NCI-H2171 (cell line): ENCODE data around the gene TTC28.

Source experiments
- DNase-seq: peaks from one replicate; lab custom pipeline; 2025; lab: John Stamatoyannopoulos, UW

TTC28 gene

GRCh38 chr22:28440592-28441390, 238.8 kb downstream of the TTC28 start:
- no peak for DNase-seq

DNA sequence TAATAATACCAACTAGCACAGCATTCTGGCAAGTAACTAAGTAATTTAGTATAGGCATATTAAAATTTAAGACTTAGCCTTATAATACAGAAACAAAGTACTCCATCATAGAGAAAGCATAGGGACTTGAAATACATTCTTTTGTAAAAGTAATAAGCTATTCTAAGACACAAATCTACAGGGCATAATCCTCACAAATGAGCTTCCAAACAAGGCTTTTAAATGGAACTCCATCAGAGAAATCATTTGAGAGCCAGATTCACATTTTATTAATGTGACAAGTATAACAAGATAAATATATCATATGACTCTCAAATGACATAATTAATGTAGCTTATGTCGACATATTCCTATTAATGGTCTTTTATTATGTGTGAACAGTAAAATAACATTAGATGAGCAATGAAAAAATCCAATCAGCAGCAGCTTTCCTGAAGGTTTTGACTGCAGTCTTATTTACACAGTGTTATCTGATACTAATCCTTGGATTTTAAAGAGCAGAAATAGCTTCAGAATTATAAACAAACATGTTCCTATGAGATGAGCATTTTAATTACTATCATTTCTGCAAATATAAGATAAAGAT, 241.4 kb downstream of the TTC28 start:
- DNase-seq, result peak; percentile 46

GRCh38 chr22:28435982-28436381, 243.7 kb downstream of the TTC28 start:
- DNase-seq, result no peak

DNA sequence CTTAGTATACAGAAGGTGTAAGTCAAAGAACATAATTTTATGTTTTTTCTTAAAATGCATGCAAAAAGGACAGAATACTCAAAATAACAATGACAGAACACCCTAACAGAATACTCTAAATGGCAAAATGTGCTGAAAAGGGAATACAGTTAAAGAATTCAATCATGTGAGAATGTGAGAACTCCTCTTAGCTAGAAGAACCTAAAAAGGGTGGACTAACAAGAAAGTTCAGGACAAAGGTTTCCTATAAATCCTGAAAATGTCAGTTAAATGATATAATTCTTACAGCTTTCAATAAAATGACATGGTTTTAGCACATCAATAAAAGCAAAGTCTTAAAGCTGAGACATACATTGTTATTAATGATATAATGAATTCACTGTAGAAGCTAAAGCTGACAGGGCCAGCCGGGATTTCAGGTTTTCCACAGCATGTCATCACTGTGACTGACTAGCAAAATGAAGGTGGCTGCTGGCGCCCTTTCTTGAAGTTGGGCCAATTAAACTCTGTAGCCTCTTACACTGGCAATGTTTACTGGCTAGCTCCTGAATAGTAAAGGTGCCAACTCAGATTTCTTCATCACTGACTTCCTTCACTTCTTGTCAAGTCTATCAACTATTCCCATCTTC, 244.4 kb downstream of the TTC28 start:
- DNase-seq, result no peak

DNA sequence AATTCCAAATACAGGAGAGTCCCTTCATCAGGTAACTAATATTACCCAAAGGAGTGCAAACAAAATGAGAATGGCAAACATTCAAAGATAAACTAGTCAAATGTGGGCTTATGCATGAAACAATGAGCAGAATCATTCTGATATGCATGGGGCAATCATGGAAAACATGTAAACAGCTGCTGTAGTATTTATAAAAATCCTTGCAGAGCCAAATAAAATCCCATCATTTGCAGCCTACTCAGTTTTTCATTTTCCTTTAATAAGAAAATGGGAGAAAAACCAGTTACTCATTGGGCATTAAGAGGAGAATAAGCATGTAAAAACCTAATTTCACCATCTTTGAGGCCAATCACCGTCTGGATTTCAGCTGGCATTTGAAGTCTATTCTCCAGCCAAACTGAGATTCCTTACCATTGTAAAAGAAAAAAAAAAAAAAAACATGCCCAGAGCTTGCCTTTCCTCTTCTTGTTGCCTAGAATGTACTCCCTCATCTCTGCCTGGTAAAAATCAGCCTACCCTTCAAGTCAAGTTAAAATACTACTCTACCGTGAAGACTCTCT, 249.1 kb downstream of the TTC28 start:
- no peak for DNase-seq

GRCh38 chr22:28429711-28430110, 249.9 kb downstream of the TTC28 start:
- no peak for DNase-seq

DNA sequence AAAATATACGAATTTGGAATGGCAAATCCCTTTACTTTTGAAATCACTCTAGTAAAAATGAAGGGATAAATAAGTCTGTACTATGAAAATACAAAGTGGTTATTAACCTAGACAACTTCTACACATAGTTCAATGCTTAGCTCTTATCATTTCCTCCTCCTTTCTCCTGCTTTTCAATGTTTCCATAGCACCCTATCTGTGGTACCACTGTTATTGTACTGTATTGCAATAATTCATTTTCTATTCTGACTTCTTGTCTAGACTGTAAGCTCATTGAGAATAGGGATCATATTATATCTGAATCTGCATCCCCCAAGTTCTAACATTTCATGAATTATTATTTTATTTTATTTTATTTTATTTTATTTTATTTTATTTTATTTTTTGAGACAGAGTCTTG, 251.4 kb downstream of the TTC28 start:
- no peak for DNase-seq

- no peak for DNase-seq
These were observed 253.1 kb downstream of the TTC28 start for GRCh38 chr22:28426346-28427132.

DNA sequence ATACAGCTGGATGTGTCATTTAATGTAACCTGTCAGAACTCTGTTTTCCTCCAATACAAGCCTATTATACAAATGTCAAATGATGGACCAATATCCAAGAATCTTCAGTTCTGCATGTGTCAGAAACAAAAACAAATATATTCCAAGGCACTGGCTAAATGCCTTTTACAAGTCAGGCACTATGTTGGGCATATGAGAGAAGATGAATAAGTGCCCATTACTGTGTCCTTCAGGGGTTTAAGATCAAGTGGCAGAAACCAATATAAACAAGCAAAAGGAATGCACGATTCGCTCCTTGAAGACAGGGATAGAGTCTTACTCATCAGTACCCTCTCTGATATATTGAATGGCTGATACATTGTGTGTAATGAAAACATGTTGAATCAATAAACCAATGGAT, 254.4 kb downstream of the TTC28 start:
- no peak for DNase-seq

GRCh38 chr22:28424427-28425080, 255.1 kb downstream of the TTC28 start:
- DNase-seq, result peak; percentile 22

DNA sequence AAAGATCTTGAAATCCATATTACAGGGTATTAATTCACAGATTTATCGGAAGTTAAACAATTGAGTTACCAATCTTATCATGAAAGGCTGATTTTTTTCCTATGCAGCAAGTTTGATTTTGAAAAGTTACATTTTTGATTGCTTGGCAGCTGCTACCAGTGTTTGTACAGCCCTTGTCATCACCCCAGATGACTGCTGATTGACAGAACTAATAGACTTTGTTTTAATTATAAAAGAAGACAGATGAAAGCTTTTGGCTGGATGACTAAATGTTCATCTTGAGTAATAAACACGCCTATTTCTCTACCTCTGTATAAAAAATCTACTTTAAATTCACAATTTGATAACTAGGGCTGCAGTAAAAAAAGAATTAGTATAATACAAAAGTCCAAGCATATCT, 259.7 kb downstream of the TTC28 start:
- DNase-seq, result no peak

- no peak for DNase-seq
These were observed 261.6 kb downstream of the TTC28 start for GRCh38 chr22:28418008-28418407.

DNA sequence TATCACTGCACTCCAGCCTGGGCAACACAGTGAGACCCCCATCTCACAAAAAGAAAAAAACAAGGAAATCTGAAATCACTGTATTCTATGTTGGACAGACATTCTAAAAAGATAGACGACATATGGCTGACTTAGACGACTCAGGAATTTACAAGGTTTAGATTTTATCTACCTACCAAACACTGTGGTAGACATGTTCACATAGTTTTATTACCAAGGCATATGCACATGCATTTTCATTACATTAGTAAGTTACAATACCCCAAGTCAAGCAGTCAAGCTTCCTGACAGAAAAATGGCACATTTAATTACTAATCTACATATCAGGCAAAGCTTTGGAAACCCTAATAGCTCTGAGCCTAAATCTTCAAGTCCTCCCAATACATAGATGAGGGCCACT, 262.2 kb downstream of the TTC28 start:
- DNase-seq, result no peak

DNA sequence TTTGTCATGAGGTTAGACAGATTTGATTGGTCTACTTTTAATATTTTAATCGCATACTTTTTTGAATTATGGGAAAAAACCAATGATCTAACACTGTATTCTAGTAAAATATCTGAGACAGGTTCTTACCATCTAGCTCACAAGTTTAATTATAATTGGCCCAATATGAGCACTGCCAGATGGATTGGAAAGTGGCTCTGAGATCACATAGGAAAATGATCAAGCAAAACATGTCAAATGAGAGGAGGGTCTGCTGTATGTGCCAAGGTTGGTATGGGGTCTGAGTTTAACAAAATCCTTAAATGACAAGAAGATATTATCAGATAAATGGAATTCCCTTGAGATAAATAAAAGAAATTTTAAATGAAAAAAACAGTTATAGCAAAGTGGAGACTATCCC, 264.7 kb downstream of the TTC28 start:
- DNase-seq, result no peak

GRCh38 chr22:28413612-28414399, 265.8 kb downstream of the TTC28 start:
- DNase-seq, result no peak

GRCh38 chr22:28412109-28412508, 267.5 kb downstream of the TTC28 start:
- no peak for DNase-seq

GRCh38 chr22:28411125-28411524, 268.5 kb downstream of the TTC28 start:
- no peak for DNase-seq

GRCh38 chr22:28410050-28410816, 269.4 kb downstream of the TTC28 start:
- no peak for DNase-seq

GRCh38 chr22:28408709-28409108, 270.9 kb downstream of the TTC28 start:
- peak; percentile 69 for DNase-seq

DNA sequence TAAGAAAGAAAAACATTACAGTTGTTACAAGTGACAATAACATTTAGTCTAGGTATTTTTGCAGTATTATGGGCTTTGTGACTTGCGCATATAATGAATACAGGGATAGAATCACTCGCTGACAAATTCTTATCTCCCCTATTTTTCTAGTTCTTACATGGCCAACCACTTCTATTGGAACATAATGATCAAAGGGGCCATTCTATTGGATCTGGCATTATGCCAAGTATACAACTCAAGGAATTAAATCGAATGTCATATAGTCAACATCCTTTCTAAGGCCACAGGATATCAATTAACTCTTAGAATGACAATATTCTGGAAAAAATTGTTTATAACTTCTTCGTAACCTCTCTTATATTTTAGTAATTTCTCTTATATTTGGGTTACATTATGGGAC, 272.0 kb downstream of the TTC28 start:
- DNase-seq, result no peak
